AG08396 (cell line): Measurements from ENCODE around the gene ZBTB24.
A peak's percentile ranks its signal among the peaks of the same experiment; 100 is the strongest.

Experiments used
- DNase-seq: peaks from one replicate; pipeline ENCODE4 v3.0.0; 2012; ENCODE audit warnings: low spot score, mixed read lengths

The ZBTB24 gene

GRCh38 chr6:109451376-109451775 is 31.6 kb downstream of the ZBTB24 start:
- DNase-seq: no peak

- DNase-seq: no peak
These were observed 32.2 kb downstream of the ZBTB24 start for GRCh38 chr6:109450801-109451200.

GRCh38 chr6:109449795-109450673 is 33.0 kb downstream of the ZBTB24 start:
- no peak for DNase-seq

DNA sequence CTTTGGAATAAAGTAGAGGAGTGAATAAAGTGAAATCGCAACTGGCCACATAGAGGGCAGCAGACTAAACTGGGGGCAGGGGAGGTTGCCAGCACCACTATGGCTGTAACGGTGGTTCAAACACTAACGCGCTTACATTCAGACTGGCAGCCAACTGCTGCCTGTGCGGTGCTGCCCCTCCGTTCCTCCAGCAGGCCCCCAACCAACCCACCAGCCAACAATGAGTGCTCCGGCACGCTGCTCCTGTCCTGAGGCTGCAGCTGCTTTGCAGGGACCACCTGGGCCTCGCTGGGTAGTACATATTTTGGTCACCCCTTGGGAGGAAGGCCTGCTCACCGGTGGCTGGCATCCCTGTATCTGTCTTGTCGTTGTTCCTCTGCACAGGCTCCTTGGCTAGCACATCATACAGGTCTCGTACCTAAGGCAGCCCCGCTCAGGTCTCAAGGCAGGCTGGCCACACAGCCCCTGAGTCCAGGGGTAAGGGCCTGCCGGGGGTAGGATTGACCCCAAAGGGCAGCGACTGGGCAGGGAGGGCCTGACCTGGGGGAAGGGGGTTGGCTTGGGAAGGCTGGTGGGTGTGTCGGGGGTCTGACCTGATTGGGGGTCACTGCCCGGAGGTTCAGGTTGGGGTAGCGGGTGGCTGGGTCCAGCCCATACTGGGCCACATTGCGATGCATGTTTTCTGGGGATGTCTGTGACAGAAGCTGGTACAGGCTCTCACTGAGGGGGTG is 33.8 kb downstream of the ZBTB24 start:
- no peak for DNase-seq

DNA sequence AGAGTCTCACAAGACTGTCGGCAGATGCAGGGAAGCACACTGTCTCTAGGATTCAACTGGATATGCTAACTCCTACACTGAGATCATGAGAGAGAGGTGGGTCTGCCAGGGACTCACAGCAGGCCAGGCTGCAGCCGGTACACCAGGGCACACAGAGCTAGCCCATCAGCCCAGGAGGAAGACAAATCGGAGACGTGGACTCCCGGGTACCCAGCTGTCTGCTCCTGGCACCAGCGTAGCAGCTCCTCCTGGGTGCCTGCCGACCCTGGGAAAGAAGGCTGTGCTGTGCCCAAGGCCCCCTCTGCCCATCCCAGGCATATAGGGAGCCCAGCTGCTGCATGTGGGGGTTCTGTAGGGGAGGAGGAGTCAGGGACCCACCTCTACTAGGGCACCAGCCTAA is 34.4 kb downstream of the ZBTB24 start:
- DNase-seq: no peak

DNA sequence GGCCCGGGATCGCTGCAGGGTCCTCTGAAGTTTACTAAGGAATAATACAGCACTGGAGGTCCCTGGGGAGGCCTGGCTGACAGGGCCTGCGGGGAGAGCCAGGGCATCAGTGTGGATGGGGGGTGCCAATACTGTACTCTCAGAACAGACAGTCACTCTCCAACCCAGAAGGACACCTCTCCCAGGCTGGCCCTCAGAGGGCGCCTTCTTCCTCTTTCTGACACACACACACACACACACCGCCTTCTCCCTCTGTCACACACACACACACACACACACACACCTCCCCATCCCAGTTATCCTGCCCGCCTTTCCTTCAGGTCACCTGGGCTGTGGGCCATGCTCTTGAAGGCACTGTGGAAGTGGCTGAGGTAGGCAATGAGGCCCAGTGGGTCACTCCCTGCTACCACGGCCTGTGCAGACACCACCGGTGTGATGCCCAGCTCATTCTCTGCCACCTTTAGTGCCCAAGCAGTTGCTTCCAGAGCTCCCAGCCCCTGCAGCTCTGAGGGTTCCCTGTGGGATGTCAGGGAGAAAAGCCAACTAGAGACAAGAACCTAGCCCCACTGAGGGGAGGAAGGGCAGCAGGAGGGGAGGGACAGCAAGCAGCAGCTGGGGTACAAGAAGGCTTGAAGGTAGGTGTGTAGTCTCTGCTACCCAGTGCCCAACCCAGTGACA is 35.0 kb downstream of the ZBTB24 start:
- no peak for DNase-seq

GRCh38 chr6:109447087-109447486 is 35.9 kb downstream of the ZBTB24 start:
- no peak for DNase-seq

- no peak for DNase-seq
These were observed 36.5 kb downstream of the ZBTB24 start for GRCh38 chr6:109446541-109446940.

DNA sequence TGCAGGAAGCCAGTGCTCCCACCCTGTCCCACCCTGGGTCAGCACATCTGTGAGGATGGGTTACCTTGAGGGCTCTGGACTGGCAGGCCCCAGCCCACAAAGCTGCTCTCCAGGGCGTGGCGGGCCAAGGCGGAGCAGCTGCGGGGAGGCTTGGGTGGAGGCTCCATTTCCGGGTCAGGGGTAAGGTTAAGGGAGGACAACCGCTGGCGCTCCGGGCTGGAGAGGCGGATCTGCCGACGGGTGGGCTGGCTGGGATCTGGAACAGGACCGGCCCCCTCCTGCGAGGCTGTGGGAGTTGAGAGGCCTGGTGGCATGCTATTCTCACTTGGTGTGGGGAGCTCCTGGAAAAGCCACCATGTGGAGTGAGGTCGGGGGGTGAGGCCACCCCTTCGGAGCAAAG is 36.9 kb downstream of the ZBTB24 start:
- no peak for DNase-seq

DNA sequence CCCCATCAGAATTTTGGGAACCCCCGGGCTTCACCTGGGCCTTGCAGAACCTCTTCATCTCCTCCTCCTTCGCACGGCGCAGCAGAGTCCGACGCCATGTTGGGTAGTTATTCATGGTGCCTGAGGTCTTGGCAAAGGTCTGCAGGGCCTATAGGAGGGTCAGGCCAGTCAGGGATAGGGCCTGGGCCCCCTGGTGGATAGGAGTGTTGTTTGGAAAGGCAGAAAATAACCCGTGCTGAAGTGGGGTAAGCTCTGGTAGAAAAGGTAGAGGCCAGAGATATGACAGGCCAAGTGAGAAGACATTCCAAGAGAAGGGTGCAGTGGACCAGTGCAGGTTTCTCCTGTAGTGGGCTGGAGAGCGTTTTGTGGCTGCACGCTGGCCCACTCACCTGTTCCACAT is 37.6 kb downstream of the ZBTB24 start:
- no peak for DNase-seq

DNA sequence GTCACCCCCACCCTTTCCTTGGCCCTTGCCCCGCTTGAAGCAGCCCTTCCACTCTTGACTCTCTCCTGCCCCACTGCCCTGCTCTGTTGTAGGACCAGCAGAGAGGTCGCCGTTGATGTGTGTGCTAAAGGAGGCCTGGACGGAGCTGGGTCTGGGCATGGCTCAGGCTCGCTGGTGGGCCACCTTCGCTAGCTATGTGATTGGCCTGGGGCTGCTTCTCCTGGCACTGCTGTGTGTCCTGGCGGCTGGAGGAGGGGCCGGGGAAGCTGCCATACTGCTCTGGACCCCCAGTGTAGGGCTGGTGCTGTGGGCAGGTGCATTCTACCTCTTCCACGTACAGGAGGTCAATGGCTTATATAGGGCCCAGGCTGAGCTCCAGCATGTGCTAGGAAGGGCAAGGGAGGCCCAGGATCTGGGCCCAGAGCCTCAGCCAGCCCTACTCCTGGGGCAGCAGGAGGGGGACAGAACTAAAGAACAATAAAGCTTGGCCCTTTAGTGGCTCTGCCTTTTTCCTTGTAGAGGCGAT is 39.5 kb downstream of the ZBTB24 start:
- no peak for DNase-seq

- no peak for DNase-seq
These were observed 40.6 kb downstream of the ZBTB24 start for GRCh38 chr6:109442393-109442924.

GRCh38 chr6:109441069-109441816 is 41.8 kb downstream of the ZBTB24 start:
- peak; percentile 52 for DNase-seq

GRCh38 chr6:109440331-109441068 is 42.5 kb downstream of the ZBTB24 start, which contains the start of the genes PPIL6 and SMPD2:
PPIL6 (minus strand) TSS chr6:109440628; CDS start chr6:109440590, 38 bp downstream.
SMPD2 (plus strand) TSS chr6:109440724; CDS start chr6:109441122, 398 bp downstream.
- DNase-seq: peak; percentile 97

- no peak for DNase-seq
These were observed 47.0 kb downstream of the ZBTB24 start for GRCh38 chr6:109436041-109436440.

- no peak for DNase-seq
These were observed 48.6 kb downstream of the ZBTB24 start for GRCh38 chr6:109434456-109434855.

DNA sequence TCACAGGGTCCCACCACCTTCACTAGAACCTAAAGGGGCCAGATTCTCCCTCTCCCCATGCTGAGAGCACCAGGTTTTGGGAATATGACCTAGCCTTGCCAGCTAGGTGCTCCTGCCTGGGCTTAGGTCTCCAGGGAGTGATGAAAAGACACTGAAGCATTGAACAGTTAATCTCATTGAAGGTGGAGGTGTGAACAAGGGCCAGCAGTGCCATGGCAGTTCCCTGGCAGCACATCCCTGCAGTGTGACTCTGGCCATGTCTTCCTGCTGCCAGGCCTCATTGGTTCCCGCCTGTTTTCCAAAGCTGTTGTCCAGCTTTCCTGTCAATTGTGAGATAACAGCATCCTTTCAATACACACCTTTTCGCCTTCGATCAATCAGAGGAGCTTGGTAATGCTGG is 53.5 kb downstream of the ZBTB24 start:
- no peak for DNase-seq

GRCh38 chr6:109428889-109429477 is 54.0 kb downstream of the ZBTB24 start:
- DNase-seq: no peak

- DNase-seq: no peak
These were observed 58.1 kb downstream of the ZBTB24 start for GRCh38 chr6:109424946-109425345.

- DNase-seq: no peak
These were observed 61.8 kb downstream of the ZBTB24 start for GRCh38 chr6:109421184-109421583.
